Stimulated activated naive CD8-positive, alpha-beta T cell treated with anti-CD3 and anti-CD28 coated beads, Interleukin-15, Interleukin-2, amounts not matched to agents 100 ng/mL and 50 ng/mL, for 24 hours (primary cell): ENCODE results near the gene BRIP1.
"Not testable (repeated sequence)": the region's sequence is repeated elsewhere in the genome, so short reads cannot be mapped to it uniquely, and the experiment has no call there.

Experiments used
- H3K27ac Mint-ChIP-seq: one replicate; pipeline ENCODE4 v1.8.0; 2021; ENCODE audit warnings: mild to moderate bottlenecking, mixed read lengths
- H3K27me3 Mint-ChIP-seq: one replicate; pipeline ENCODE4 v1.8.0; 2021; ENCODE audit warnings: mixed read lengths
- H3K36me3 Mint-ChIP-seq: one replicate; pipeline ENCODE4 v1.8.0; 2021; ENCODE audit warnings: low read depth, mixed read lengths
- H3K4me1 Mint-ChIP-seq: one replicate; pipeline ENCODE4 v1.8.0; 2021; ENCODE audit warnings: low read depth, mixed read lengths
- H3K4me3 Mint-ChIP-seq: one replicate; pipeline ENCODE4 v1.8.0; 2021; ENCODE audit warnings: mild to moderate bottlenecking, mixed read lengths
- H3K9me3 Mint-ChIP-seq: one replicate; pipeline ENCODE4 v1.8.0; 2021; ENCODE audit warnings: mixed read lengths

BRIP1 gene

DNA sequence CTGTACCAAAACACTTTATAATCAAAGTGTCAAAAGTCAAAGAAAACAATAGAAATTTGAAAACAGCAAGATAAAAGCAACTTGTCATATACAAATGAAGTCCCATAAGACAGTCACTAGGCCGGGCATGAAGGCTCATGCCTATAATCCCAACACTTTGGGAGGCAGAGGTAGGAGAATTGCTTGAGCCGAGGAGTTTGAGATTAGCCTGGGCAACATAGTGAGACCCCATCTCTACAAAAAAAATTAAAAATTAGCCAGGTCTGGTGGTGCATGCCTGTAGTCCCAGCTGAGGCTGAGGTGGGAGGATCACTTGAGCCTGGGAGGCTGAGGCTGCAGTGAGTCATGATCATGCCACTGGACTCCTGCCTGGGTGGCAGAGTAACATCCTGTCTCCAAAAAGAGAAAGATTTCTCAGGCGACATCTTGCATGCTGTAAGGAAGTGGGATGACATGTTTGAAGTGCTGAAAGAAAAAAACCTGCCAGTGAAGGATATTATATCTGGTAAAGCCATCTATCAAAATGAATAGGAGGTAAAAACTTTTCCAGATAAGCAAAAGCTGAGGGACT lies 173.6 kb downstream of the BRIP1 start:
- Mint-ChIP-seq H3K27ac (no peak overlapping the region), H3K27me3 (no peaks in the 10 kb centered on the region), H3K4me3 (no peak overlapping the region), H3K9me3 (peaks cover 7% of the 10 kb centered on the region), H3K4me1 (no peaks in the 10 kb centered on the region), H3K36me3 (peaks cover 37% of the 10 kb centered on the region)

DNA sequence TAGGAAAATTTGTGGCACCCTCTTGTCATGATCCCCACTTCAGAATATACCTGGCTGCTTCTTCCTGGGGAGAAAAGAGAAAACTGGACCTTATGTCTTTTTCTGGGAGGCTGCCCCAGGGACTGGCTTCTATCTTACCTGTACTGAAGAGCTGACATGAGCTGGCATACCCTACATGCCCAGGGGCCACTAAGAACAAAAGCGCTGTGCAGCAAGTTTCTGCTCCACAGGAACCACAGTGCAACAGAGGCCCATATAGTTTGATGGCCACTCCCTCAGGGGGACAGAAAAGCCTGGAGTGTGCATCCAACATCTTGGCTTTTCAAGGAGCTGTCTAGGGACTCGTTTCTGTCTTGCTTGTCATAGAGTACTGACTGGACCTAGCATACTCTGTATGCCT lies 175.6 kb downstream of the BRIP1 start:
- peaks cover 42% of the 10 kb centered on the region for H3K36me3 Mint-ChIP-seq
- H3K27me3 Mint-ChIP-seq: no peaks in the 10 kb centered on the region
- no peak overlapping the region for H3K27ac Mint-ChIP-seq
- H3K4me1 Mint-ChIP-seq: no peaks in the 10 kb centered on the region
- no peak overlapping the region for H3K4me3 Mint-ChIP-seq
- peaks cover 7% of the 10 kb centered on the region for H3K9me3 Mint-ChIP-seq

DNA sequence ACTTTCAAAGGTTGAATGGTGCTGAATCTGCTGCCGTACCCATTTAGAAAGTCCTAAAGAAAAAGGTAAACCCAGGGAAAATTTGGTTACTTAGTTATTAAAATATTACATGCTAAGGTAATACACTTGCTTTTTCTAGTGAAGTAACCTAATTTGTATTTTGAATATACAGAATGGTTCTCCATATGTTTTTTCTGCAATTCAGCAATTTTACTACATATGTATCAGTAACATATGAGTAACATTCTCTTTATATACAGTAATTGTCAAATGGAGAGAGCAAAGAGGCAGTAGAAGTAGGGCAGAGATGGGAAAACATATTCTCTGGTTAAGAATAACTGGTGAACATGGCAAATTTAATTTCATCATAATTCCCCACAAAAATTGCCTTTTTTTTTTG lies 177.2 kb downstream of the BRIP1 start:
- no peak overlapping the region for H3K27ac Mint-ChIP-seq
- H3K4me1 Mint-ChIP-seq: no peaks in the 10 kb centered on the region
- H3K27me3 Mint-ChIP-seq: no peaks in the 10 kb centered on the region
- no peak overlapping the region for H3K4me3 Mint-ChIP-seq
- peaks cover 7% of the 10 kb centered on the region for H3K9me3 Mint-ChIP-seq
- peaks cover 42% of the 10 kb centered on the region for H3K36me3 Mint-ChIP-seq

DNA sequence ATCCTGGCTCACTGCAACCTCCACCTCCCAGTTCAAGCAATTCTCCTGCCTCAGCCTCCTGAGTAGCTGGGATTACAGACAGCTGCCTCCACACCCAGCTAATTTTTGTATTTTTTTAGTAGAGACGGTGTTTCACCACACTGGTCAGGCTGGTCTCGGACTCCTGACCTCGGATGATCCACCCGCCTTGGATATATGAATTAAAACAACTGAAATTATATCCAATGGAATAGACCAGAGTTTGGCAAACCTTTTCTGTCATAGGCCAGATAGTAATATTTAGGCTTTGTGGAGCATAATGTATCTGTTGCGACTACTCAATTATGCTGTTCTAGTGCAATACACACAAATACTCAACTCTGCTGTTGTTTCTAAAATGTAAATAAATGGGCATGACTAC lies 178.5 kb downstream of the BRIP1 start:
- Mint-ChIP-seq H3K4me3 (no peak overlapping the region), H3K9me3 (peaks cover 7% of the 10 kb centered on the region), H3K27ac (no peak overlapping the region), H3K4me1 (no peaks in the 10 kb centered on the region), H3K27me3 (no peaks in the 10 kb centered on the region), H3K36me3 (peaks cover 39% of the 10 kb centered on the region)

DNA sequence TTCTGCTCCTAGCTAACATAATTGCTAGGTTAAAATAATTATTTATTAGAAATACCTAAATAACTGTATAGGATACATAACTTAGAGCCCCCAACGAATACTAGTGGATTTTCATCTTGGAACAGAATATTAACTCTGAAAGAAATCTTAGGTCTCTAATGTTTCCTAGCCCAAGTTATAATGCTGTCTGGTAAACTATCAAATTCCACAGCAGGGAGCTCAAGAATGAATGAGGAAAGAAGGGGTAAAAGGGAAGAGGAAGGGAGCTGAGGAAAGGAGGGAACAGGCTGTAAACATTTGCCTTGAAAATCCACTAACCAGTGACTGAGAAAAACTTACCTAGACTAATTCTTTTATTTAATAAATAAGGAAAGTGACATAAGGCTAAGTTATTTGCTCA lies 179.2 kb downstream of the BRIP1 start:
- Mint-ChIP-seq H3K27ac (no peak overlapping the region), H3K4me3 (no peak overlapping the region), H3K4me1 (no peaks in the 10 kb centered on the region), H3K36me3 (peaks cover 33% of the 10 kb centered on the region), H3K9me3 (peaks cover 5% of the 10 kb centered on the region), H3K27me3 (no peaks in the 10 kb centered on the region)

DNA sequence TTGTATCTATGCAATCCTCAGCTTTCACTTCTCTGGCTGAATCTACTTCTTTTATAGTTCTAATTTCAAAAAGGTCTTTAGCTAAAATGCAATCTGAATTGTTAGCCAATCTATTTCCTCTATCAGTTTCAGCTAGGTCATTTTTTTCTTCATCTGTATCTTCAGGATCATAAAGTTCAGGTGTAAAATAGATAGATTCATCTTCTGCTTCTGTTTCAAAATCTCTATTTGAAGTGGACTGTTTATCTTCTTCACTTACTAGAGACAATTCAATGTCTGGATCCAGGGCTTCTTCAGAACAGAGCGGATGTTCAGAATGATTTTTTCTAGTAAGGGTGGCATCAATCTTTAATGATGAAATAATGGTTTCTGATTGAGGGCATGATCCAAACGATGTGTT lies 179.9 kb downstream of the BRIP1 start:
- H3K9me3 Mint-ChIP-seq: no peaks in the 10 kb centered on the region

DNA sequence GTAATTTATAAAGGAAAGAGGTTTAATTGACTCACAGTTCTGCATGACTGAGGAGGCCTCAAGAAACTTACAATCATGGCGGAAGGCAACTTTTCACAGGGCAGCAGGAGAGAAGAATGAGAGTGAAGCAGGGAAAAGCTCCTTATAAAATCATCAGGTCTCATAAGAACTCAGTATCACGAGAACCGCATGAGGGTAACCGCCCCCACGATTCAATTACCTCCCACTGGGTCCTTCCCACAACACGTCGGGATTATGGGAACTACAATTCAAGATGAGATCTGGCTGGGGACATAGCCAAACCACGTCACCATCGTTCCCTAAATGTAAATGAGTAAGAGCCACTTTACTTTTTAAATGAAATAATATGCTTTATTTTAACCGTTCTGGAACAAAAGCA lies 182.4 kb downstream of the BRIP1 start:
- H3K4me3 Mint-ChIP-seq: no peak overlapping the region
- no peaks in the 10 kb centered on the region for H3K27me3 Mint-ChIP-seq
- H3K4me1 Mint-ChIP-seq: no peaks in the 10 kb centered on the region
- H3K9me3 Mint-ChIP-seq: no peaks in the 10 kb centered on the region
- no peak overlapping the region for H3K27ac Mint-ChIP-seq
- H3K36me3 Mint-ChIP-seq: peaks cover 8% of the 10 kb centered on the region

More for the DNA sequence above, 179.9 kb downstream of the BRIP1 start:
- Mint-ChIP-seq H3K4me1 (no peaks in the 10 kb centered on the region), H3K27me3 (no peaks in the 10 kb centered on the region), H3K36me3 (peaks cover 25% of the 10 kb centered on the region), H3K4me3 (no peak overlapping the region), H3K27ac (no peak overlapping the region)

DNA sequence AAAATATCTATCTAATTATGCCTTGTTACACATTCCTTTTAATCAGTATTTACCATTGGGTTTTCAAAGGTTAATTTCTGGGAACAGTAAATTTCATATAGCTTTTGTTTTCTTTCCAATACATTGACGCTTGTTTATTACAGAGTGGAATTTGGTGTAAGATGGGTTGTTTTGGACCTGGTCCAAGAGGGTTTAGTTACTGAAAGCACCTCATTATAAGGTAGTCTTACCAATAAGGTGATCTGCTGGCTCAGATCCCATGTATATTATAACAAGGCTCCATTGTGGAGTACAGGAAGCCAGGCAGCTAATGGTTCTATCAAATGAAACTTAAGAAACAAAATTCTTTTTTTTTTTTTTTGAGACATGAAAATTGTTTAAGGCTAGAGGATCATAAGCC lies 185.0 kb downstream of the BRIP1 start:
- Mint-ChIP-seq H3K4me3 (no peak overlapping the region), H3K27ac (no peak overlapping the region), H3K4me1 (no peaks in the 10 kb centered on the region), H3K27me3 (no peaks in the 10 kb centered on the region), H3K9me3 (no peaks in the 10 kb centered on the region), H3K36me3 (peaks cover under 1% of the 10 kb centered on the region)

DNA sequence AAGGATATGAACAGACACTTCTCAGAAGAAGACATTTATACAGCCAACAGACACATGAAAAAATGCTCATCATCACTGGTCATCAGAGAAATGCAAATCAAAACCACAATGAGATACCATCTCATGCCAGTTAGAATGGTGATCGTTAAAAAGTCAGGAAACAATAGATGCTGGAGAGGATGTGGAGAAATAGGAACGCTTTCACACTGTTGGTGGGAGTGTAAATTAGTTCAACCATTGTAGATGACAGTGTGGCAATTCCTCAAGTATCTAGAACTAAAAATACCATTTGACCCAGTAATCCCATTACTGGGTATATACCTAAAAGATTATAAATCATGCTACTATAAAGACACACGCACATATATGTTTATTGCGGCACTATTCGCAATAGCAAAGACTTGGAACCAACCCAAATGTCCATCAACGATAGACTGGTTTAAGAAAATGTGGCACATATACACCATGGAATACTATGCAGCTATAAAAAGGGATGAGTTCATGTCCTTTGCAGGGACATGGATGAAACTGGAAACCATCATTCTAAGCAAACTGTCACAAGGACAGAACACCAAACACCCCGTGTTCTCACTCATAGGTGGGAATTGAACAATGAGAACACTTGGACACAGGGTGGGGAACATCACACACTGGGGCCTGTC lies 186.0 kb downstream of the BRIP1 start:
- not testable (repeated sequence) for H3K4me1 Mint-ChIP-seq, H3K27me3 Mint-ChIP-seq, H3K9me3 Mint-ChIP-seq, H3K4me3 Mint-ChIP-seq, H3K27ac Mint-ChIP-seq, H3K36me3 Mint-ChIP-seq

DNA sequence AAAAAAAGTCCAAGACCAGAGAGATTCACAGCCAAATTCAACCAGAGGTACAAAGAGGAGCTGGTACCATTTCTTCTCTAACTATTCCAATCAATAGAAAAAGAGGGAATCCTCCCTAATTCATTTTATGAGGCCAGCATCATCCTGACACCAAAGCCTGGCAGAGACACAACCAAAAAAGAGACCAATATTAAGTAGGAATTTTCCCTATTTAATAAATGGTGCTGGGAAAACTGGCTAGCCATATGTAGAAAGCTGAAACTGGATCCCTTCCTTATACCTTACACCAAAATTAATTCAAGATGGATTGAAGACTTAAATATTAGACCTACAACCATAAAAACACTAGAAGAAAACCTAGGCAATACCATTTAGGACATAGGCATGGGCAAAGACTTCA lies 186.8 kb downstream of the BRIP1 start:
- H3K27me3 Mint-ChIP-seq, H3K4me1 Mint-ChIP-seq, H3K4me3 Mint-ChIP-seq, H3K27ac Mint-ChIP-seq, H3K9me3 Mint-ChIP-seq, H3K36me3 Mint-ChIP-seq: not testable (repeated sequence)

DNA sequence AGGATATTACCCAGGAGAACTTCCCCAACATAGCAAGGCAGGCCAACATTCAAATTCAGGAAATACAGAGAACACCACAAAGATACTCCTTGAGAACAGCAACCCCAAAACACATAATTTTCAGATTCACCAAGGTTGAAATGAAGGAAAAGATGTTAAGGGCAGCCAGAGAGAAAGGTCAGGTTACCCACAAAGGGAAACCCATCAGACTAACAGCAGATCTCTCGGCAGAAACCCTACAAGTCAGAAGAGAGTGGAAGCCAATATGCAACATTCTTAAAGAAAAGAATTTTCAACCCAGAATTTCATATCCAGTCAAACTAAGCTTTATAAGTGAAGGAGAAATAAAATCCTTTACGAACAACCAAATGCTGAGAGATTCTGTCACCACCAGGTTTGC lies 188.7 kb downstream of the BRIP1 start:
- not testable (repeated sequence) for H3K9me3 Mint-ChIP-seq, H3K4me1 Mint-ChIP-seq, H3K27me3 Mint-ChIP-seq, H3K36me3 Mint-ChIP-seq, H3K27ac Mint-ChIP-seq, H3K4me3 Mint-ChIP-seq

DNA sequence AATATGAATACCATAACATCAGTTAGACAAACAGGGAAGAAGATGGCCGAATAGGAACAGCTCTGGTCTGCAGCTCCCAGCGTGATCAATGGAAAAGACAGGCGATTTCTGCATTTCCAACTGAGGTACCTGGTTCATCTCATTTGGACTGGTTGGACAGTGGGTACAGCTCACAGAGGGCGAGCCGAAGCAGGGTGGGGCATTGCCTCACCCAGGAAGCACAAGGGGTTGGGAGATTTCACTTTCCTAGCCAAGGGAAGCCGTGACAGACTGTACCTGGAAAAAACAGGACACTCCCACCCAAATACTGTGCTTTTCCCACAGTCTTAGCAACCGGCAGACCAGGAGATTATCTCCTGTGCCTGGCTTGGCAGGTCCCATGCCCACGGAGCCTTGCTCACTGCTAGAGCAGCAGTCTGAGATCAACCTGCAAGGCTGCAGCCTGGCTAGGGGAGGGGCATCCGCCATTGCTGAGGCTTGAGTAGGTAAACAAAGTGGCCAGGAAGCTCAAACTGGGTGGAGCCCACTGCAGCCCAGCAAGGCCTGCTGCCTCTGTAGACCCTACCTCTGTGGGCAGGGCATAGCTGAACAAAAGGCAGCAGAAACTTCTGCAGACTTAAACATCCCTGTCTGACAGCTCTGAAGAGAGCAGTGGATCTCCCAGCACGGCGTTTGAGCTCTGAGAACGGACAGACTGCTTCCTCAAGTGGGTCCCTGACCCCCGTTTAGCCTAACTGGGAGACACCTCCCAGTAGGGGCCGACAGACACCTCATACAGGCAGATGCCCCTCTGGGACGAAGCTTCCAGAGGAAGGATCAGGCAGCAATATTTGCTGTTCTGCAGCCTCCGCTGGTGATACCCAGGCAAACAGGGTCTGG lies 190.1 kb downstream of the BRIP1 start:
- not testable (repeated sequence) for H3K9me3 Mint-ChIP-seq, H3K36me3 Mint-ChIP-seq, H3K27me3 Mint-ChIP-seq, H3K4me3 Mint-ChIP-seq, H3K4me1 Mint-ChIP-seq, H3K27ac Mint-ChIP-seq

DNA sequence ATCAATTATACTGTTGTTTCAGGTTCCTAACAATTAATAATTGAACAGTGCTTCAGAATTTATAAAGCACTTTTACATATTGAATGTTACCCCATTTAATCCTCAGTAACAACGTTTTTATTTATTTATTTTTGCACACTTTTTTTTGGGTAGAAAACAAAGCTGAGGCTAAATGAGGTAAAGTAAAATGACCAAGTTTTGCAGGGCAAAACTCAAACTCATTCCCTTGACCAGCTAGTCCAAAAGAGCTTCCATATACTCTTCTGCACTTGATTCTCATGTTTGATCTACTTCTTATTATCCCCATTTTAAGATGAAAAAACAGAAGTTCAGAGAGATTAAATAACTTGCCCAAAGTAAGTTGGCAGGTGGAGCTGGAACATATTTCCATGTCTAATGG lies 191.2 kb downstream of the BRIP1 start:
- Mint-ChIP-seq H3K27ac (no peak overlapping the region), H3K9me3 (no peaks in the 10 kb centered on the region), H3K27me3 (no peaks in the 10 kb centered on the region), H3K4me3 (no peak overlapping the region), H3K4me1 (no peaks in the 10 kb centered on the region), H3K36me3 (no peaks in the 10 kb centered on the region)

DNA sequence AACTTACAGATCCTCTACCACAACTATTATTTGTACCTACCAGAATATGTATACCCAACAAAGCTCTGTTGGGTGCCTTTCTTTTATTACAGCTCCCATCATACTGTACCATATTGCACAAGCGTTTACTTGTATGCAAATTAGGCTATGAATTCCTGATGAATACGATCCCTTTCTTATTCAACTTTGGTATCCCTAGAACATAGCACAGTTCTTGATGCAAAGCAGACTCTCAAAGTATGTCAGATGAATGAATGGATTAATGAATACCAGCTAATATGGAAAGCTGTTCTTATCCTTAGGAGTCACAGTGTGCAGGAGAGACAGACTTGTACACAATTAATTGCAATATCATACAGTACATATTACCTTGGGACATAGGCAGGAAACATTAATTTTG lies 192.6 kb downstream of the BRIP1 start:
- no peak overlapping the region for H3K4me3 Mint-ChIP-seq
- H3K4me1 Mint-ChIP-seq: no peaks in the 10 kb centered on the region
- peaks cover 7% of the 10 kb centered on the region for H3K27me3 Mint-ChIP-seq
- no peak overlapping the region for H3K27ac Mint-ChIP-seq
- H3K36me3 Mint-ChIP-seq: no peaks in the 10 kb centered on the region
- H3K9me3 Mint-ChIP-seq: no peaks in the 10 kb centered on the region

DNA sequence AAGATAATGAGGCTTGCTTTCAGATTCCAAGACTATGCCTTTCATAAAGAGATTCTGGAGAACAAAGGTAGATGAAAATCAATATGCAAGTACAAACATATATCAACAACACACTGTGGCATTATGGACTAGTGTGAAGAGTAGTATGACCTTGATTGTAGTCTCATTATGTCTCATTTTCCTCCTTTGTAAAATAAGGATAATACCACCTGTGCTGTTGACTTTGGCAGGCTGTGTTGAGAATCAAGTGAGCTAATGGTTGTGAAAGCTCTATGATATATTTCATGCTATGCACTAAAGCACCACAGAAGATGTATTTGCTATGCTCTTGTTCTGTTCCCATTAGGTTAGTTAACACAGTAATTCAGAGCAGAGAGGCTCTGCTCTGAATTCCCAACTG lies 193.8 kb downstream of the BRIP1 start:
- Mint-ChIP-seq H3K36me3 (no peaks in the 10 kb centered on the region), H3K9me3 (no peaks in the 10 kb centered on the region), H3K27ac (no peak overlapping the region), H3K4me1 (no peaks in the 10 kb centered on the region), H3K4me3 (no peak overlapping the region), H3K27me3 (peaks cover 12% of the 10 kb centered on the region)
